Spinal cord (tissue), 10 donors: ENCODE measurements around the gene IRX1. TPM values are rescaled to one million over a fixed set of nuclear protein-coding genes. Genes with fewer than 3 reads are reported as not detected.
A peak's percentile ranks its signal among the peaks of the same experiment; 100 is the strongest.

Source experiments
- DNase-seq, 6 donors: peaks; one replicate each; pipeline versions ENCODE4 v3.0.0 to v3.0.0-alpha.2; 2013 to 2015; ENCODE audit warnings: low spot score in 6 of 6, low read depth in 4 of 6
- H3K27ac ChIP-seq: one replicate; pipeline ENCODE4 v1.5.1; 2013; ENCODE audit warnings: low read depth, low read length, control low read depth
- H3K27me3 ChIP-seq: one replicate; pipeline ENCODE4 v1.6.1; 2013; ENCODE audit warnings: low read length; ENCODE audit not compliant: control insufficient read depth, insufficient read depth
- H3K36me3 ChIP-seq: one replicate; pipeline ENCODE4 v1.6.1; 2013; ENCODE audit warnings: low read length; ENCODE audit not compliant: control insufficient read depth, insufficient read depth
- H3K4me1 ChIP-seq: one replicate; pipeline ENCODE4 v1.6.1; 2013; ENCODE audit warnings: low read length; ENCODE audit not compliant: control insufficient read depth, insufficient read depth
- H3K4me3 ChIP-seq: one replicate; pipeline ENCODE4 v1.5.1; 2013; ENCODE audit warnings: low read depth, low read length, control low read depth
- H3K9me3 ChIP-seq: one replicate; pipeline ENCODE4 v1.6.1; 2013; ENCODE audit warnings: low read length; ENCODE audit not compliant: control insufficient read depth, insufficient read depth
- WGBS: methylation state at CpG from one replicate; pipeline ENCODE4 v1.1.5; 2013; ENCODE audit warnings: missing lambda C conversion rate; ENCODE audit not compliant: insufficient coverage; 5-methylcytosine and 5-hydroxymethylcytosine counted together
- polyA plus RNA-seq, 2 donors: library from polyadenylated mRNA; unstranded; fragments of 120-200 nt; gene quantifications; one replicate each; pipeline ENCODE4 v1.2.1, GENCODE V29; 2013; ENCODE audit not compliant: insufficient read length in 2 of 2
- total RNA-seq, 2 donors: library from RNA; depleted of rRNA in 1 of 2; stranded (reverse); fragments of 120-200 nt in 1 of 2; fragments of >200 nt in 1 of 2; gene quantifications; one replicate each; pipeline versions ENCODE4 v1.2.3 to v1.2.4, GENCODE V29; 2013 to 2014
- donor health status: healthy.

The IRX1 gene
- total and polyA plus RNA-seq, 4 donors: 6.0 to 33.5 (median 20.4) TPM

DNA sequence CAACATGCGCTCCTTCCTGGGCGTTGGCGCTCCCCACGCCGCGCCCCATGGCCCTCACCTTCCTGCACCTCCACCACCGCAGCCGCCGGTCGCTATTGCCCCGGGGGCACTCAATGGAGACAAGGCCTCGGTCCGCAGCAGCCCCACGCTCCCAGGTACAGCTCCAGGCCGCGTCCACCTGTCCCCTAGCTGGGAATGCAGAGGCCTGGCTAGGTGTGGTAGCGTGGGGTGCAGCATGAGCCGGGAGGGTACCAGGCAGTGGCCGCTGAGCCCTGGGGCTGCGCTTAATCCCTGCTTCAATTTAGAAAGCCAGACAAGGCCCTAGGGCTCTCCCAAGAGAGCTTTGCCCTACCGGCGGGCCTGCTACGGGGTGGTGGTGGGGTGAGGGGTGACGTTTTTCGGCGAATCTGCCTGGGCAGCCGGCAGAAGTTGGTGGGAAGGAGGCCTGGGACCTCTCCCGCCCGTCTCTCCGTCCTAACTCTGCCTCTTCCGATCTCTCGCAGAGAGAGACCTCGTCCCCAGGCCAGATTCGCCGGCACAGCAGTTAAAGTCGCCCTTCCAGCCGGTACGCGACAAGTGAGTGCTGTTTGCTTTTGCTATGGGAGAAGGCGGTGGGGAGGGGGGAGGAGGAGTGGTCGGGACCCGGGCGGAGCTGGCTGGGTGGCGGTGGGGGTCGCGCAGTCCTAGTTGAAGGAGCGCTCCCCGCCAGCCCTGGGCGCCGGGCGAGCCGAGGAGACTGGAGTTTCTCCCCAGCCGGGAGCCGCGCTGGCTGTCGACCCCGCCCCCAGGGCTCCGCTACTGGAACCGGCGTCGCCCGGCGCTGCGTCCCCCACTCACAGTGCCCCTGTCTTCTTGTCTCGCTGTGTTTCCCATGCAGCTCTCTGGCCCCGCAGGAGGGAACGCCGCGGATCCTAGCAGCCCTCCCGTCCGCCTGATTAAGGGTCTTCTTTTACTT lies 4.8 kb downstream of the IRX1 start:
- peaks cover 40% of the 10 kb centered on the region for H3K36me3 ChIP-seq
- peaks cover 88% of the 10 kb centered on the region for H3K27me3 ChIP-seq
- no peak overlapping the region for H3K27ac ChIP-seq
- 8% methylated on average over 65 of the region's 71 CpGs for WGBS
- H3K9me3 ChIP-seq: no peaks in the 10 kb centered on the region
- peak in 2 of 6 donors; percentile 52 to 54 for DNase-seq
- H3K4me1 ChIP-seq: peaks cover 48% of the 10 kb centered on the region
- peak overlapping the region; percentile 12 for H3K4me3 ChIP-seq

DNA sequence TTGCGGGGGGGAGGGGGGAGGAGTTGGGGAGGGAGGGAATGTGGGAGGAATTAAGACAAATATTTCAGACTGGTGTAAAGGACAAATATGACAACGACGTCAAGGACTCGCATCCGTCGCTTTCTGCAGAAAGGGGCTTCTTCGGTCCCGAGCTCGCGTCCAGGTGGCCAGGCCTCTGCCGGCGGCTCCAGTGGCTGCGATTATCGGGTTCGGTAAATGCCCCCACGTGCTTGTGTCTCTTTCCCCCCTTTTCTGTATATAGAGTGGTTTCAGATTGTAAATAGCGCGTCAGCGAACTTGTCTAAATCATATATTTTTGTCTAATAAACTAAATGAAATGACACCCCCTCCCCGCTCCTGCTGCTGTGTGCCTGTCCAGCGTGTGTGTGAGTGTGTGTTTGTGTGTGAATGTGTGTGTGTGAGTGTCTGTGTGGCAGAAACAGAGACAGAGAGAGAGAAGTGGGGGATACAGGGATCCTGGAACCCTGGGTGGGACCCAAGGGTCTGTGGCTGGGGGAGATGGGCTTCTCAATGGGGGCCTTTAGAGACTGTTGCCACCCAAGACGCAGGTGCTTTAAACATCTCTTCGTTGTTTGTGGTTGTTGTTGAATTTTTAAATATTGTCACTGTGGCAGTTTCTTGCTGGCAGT lies 5.6 kb downstream of the IRX1 start:
- H3K4me3 ChIP-seq: no peak overlapping the region
- 35% methylated on average over 10 of the region's 23 CpGs for WGBS
- peaks cover 48% of the 10 kb centered on the region for H3K36me3 ChIP-seq
- H3K9me3 ChIP-seq: no peaks in the 10 kb centered on the region
- peaks cover 54% of the 10 kb centered on the region for H3K4me1 ChIP-seq
- H3K27ac ChIP-seq: no peak overlapping the region
- peaks cover 94% of the 10 kb centered on the region for H3K27me3 ChIP-seq
- peak in 1 of 6 donors; percentile 28 for DNase-seq

DNA sequence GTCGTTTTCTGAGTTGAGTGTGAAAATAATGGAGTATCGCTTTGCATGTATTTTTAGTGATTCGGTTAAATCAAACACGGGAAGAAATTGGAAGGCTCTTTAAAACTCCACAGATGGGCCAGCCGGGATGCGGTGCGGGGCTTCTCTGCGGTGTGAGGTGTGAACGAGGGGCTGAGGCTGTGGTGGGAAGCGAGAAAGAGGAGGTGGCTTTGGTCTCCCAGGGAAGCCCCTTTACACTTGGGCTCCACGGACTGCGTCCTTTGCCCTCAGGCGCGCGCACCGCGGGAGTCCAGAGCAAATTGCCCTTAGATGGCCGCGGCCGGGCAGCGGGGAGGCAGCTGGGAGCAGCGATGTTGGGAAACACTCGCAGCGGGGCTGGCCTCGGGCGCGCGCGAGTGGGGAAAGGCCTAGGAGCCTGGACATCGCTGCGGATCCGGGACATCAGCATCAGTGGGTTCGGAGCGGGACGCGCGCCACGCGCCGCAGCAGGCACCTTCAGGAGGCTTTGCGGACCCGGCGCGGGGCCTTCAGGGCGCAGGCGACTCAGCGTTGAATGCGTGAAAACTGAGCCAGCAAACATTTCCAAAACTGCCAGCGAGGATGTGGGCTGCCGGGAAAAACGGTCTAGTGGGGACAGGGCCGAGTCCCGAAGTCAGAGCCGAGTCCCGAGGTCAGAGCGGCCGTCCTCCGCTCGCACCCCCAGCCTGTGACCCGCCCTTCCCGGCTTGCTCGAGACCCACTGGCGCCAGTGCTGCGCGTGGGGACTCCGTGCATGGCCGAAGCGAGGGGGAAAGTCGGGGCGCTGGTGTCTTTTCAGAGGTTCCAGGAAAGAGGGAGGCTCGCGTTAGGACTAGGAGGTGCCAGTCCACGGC lies 6.5 kb downstream of the IRX1 start:
- no peak overlapping the region for H3K4me3 ChIP-seq
- H3K27me3 ChIP-seq: peaks cover 93% of the 10 kb centered on the region
- whole genome bisulfite sequencing: 21% methylated on average over 64 of the region's 73 CpGs
- no peaks in the 10 kb centered on the region for H3K9me3 ChIP-seq
- DNase-seq: peak in 1 of 6 donors; percentile 43
- peaks cover 55% of the 10 kb centered on the region for H3K36me3 ChIP-seq
- no peak overlapping the region for H3K27ac ChIP-seq
- peaks cover 62% of the 10 kb centered on the region for H3K4me1 ChIP-seq

DNA sequence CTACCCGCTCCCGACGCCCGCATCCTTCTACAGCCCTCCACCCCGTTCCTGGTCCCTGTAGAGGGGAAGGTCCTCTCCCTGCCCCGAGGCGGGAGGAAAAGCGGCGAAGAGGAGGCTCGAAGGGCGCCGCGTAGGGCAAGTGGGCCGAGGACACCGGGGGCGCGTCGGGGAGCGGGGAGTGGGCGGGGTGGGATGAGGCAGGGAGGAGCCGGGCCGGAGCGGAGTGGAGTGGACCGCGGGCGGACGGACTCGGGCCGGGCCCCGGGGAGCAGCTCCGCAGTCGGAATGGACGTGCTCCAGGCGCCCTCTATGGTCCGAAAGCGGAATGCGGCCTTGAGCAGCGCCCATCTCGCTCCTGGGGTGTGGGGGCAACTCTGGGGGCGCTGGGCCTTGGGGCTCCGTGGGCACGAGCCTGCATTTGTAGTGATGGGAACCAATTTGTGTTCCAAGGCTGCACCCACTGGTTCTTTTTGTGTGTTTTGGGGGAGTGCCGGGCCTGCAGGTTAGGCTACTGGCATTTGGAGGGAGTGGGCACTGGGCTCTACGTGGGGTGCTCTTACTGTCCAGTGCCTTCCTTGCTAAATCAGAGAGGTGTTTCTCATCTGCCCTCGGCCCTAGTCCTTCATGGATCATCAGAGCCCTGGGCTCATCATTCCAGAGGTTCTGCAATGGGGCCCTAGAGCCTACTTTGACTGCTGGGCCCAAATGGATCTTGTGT lies 7.3 kb downstream of the IRX1 start:
- peaks cover 65% of the 10 kb centered on the region for H3K4me1 ChIP-seq
- peaks cover 90% of the 10 kb centered on the region for H3K27me3 ChIP-seq
- DNase-seq: peak in 2 of 6 donors; percentile 65 to 70
- H3K9me3 ChIP-seq: no peaks in the 10 kb centered on the region
- H3K36me3 ChIP-seq: peaks cover 55% of the 10 kb centered on the region
- 23% methylated on average over 31 of the region's 45 CpGs for WGBS
- no peak overlapping the region for H3K27ac ChIP-seq
- no peak overlapping the region for H3K4me3 ChIP-seq

DNA sequence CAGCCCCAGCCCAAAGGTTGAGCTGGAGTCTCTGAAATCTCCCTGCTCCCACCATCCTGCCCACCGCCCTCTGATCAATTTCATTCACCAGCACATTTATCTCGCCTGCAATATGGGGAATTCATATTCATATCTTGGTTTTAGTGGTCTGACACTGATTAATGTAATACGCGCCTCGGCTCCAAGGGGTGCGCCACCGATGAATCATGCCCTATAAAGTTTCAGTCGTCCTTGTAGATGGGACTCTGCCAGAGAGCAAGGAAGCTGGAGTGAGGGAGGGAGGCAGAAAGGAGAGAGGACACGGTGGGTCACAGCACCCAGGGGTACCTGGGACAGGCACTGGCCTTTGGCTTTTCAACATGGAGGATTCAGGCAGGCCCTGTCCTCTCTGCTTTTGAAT lies 8.9 kb downstream of the IRX1 start:
- no peak for DNase-seq
- no peak overlapping the region for H3K4me3 ChIP-seq
- 74% methylated on average over 7 of the region's 9 CpGs for WGBS
- H3K27me3 ChIP-seq: peaks cover 77% of the 10 kb centered on the region
- no peaks in the 10 kb centered on the region for H3K9me3 ChIP-seq
- peaks cover 54% of the 10 kb centered on the region for H3K36me3 ChIP-seq
- H3K4me1 ChIP-seq: peaks cover 56% of the 10 kb centered on the region
- H3K27ac ChIP-seq: no peak overlapping the region

DNA sequence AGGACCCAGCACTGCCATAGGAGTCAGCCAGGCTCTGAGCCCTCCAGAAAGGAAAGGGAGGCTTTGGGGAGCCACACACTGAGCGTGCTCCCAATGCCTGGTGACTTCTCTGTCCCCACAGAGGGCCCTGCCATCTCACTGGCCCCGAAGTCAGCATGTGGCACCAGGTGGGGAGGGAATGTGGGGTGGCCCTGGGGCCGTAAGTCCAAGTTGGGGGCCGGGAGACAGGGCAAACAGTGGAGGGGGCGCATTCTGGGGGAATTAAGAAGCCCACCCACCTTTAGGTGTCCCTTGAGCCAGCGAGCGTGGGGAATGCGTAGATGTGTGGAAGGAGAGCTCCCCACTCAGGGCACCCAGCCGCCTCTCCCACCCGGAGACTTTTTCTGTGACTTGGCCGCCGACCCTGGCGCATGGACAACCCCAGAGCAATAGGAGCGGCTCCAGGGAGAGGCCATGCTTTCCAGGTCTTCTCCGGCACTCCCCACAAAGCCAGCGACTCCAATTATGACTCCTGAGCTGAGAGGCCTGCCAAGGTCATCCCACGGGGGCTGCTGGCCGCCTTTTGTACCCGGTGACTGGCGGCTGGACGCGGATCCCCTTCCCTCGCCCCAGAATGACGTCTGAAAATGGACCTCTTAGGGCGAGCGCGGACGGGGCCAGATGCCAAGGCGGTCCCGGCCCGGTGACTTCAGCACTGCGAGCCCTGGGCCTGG lies 9.8 kb downstream of the IRX1 start:
- WGBS: 63% methylated on average over 29 of the region's 32 CpGs
- H3K4me3 ChIP-seq: no peak overlapping the region
- no peak overlapping the region for H3K27ac ChIP-seq
- H3K27me3 ChIP-seq: peaks cover 69% of the 10 kb centered on the region
- H3K9me3 ChIP-seq: no peaks in the 10 kb centered on the region
- H3K4me1 ChIP-seq: peaks cover 48% of the 10 kb centered on the region
- H3K36me3 ChIP-seq: peaks cover 47% of the 10 kb centered on the region
- no peak for DNase-seq

DNA sequence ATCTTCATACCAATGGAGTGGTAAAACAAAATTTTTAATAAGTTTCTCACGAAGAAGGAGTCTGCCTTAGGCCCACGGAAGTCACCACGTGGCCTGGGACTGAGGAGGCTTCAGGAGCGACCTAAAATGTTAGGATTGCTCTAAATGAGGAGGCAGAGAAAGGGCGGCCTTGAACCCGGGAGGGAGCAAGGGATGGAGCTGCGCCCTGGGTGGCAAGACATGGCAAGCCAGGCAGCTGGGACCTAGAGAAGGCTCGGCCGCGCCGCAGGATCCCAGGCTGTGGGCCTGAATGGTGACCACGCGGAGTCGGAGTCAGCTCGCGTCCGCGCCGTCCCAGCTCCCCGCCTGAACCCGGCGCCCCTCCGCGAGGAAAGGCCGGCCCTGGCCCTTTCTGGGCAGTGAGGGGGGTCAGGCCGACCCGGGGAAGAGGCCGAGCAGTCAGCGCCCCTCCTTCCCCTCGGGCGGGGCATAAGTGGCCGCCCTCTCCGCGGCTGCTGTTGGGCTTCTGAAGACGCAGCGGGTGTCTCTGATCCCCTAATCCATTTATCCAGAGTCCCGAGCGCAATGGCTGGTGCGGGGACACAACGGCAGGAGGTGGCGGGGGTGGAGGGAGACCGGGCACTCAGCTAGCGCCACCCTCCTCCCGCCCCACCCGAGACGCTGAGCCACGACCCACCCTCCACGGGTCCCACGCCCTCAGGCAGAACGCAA lies 10.6 kb downstream of the IRX1 start:
- peaks cover 40% of the 10 kb centered on the region for H3K4me1 ChIP-seq
- 41% methylated on average over 37 of the region's 50 CpGs for WGBS
- DNase-seq: no peak
- no peaks in the 10 kb centered on the region for H3K9me3 ChIP-seq
- peaks cover 61% of the 10 kb centered on the region for H3K27me3 ChIP-seq
- H3K4me3 ChIP-seq: no peak overlapping the region
- H3K36me3 ChIP-seq: peaks cover 41% of the 10 kb centered on the region
- H3K27ac ChIP-seq: no peak overlapping the region

DNA sequence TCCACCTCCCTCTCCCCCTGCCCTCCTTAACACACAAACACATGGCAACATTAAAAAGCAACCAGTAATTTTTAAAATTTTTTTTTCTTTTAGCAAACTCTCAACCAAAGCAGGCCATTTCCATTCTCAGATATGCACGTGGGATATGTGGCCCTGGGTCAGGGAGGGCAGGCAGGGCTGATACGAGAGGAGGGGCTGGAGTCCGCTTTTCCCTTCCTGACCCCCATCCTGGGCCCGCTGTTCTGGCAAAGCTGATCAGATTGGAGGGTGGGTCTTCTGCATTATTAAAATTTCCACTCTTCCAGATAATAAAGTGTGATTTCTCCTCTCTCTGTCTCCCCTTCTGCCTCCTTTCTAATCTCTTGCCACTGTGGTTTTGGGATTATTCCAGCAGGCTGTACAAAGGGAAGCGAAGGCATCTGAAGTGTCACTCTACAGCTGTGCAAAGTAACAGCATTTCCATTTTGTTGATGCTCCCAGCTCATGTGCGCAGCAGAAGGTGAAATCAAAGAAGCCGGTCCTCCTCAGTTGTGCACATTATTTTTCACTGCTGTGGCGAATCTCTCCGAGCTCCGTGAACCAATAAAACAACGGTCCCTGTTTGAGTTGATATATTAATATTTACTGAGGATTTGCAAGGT lies 12.0 kb downstream of the IRX1 start:
- H3K4me1 ChIP-seq: peaks cover 28% of the 10 kb centered on the region
- 72% methylated on average over 7 of the region's 11 CpGs for WGBS
- peaks cover 31% of the 10 kb centered on the region for H3K36me3 ChIP-seq
- DNase-seq: peak in 2 of 6 donors; percentile 26 to 56
- H3K27me3 ChIP-seq: peaks cover 47% of the 10 kb centered on the region
- H3K4me3 ChIP-seq: no peak overlapping the region
- no peaks in the 10 kb centered on the region for H3K9me3 ChIP-seq
- no peak overlapping the region for H3K27ac ChIP-seq
